H1 (cell line): Measurements from ENCODE around the gene PLD3. TPM values are rescaled to one million over a fixed set of nuclear protein-coding genes. Genes with fewer than 3 reads are reported as not detected.

Source experiments
- CHD1 ChIP-seq: IDR thresholded peaks from 2 replicates; pipeline ENCODE4 v1.6.1; 2012; ENCODE audit warnings: low read depth, low read length, improper control_type of control experiment
- JUN ChIP-seq: IDR thresholded peaks from 2 replicates; pipeline ENCODE4 v1.6.1; 2011; ENCODE audit warnings: low read depth, mild to moderate bottlenecking, improper control_type of control experiment, low read length
- POLR2AphosphoS5 ChIP-seq: IDR thresholded peaks from 2 replicates; pipeline ENCODE4 v1.6.1; 2011; ENCODE audit warnings: low read depth, low read length
- SP4 ChIP-seq: IDR thresholded peaks from 2 replicates; pipeline ENCODE4 v1.6.1; 2012; ENCODE audit warnings: low read length, inconsistent platforms
- SUZ12 ChIP-seq: fragments of 200-600 bp; sonication (generic); IDR thresholded peaks from 2 replicates; pipeline ENCODE4 v1.6.1; 2012; ENCODE audit warnings: mild to moderate bottlenecking, inconsistent platforms, low read length, moderate library complexity, mixed read lengths
- polyA plus RNA-seq, 7 experiments: library from polyadenylated mRNA; depleted of rRNA in 3 of 7; stranded (reverse) in 5 of 7; unstranded in 2 of 7; fragments of >200 nt in 5 of 7; fragments of 200-250 nt in 2 of 7; gene quantifications; 1 replicate in 5 of 7; 2 replicates in 1 of 7; 4 replicates in 1 of 7; pipeline versions ENCODE4 v1.2.1 to v1.2.3, GENCODE V29; 2011 to 2013; ENCODE audit warnings: missing spikeins in 2 of 7, mixed read lengths in 2 of 7
- total RNA-seq: library from RNA; stranded (reverse); fragmentation: NEBNext Ultra II Directional; extraction: Animal tissue kit (Norgen Biotek cat#: 25700); gene quantifications from 2 replicates; pipeline ENCODE4 v1.2.1, GENCODE V29; 2021
- TF ChIP-seq, protein P1 (sequence below): IDR thresholded peaks from 2 replicates; pipeline ENCODE4 v1.6.1; 2011; ENCODE audit warnings: low read length, improper control_type of control experiment

Gene PLD3
- total and polyA plus RNA-seq, 2 of the 8 experiments (the other 6 are each of a cell fraction or from before 2014, with no cell fraction given) = 180 to 543 TPM

DNA sequence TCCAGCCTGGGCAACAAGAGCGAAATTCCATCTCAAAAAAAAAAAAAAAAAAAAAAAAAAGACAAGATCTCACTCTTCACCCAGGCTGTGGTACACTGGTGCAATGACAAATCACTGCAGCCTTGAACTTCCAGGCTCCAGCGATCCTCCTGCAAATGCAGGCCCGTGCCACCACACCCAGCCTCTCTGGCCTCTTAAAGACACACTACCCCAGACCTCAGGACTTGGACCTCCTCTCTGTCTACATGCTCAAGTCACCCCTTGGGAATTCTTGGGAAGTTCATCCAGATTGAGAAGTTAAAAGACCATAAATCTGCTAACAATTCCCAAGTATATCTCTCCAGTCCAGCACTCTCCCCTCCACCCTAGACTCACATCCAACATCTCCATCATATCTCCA lies 52.1 kb downstream of the PLD3 start (continued):
- TF ChIP-seq, protein P1, sequence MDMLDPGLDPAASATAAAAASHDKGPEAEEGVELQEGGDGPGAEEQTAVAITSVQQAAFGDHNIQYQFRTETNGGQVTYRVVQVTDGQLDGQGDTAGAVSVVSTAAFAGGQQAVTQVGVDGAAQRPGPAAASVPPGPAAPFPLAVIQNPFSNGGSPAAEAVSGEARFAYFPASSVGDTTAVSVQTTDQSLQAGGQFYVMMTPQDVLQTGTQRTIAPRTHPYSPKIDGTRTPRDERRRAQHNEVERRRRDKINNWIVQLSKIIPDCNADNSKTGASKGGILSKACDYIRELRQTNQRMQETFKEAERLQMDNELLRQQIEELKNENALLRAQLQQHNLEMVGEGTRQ = no peak
- no peak for TF ChIP-seq CHD1
- no peak for TF ChIP-seq SUZ12
- no peak for TF ChIP-seq SP4
- TF ChIP-seq JUN = no peak
- TF ChIP-seq POLR2AphosphoS5 = no peak
